Neural progenitor cell (in vitro differentiated cells): ENCODE data around the gene POLR3G. TPM values are rescaled to one million over a fixed set of nuclear protein-coding genes. Genes with fewer than 3 reads are reported as not detected.

Source experiments
- DNase-seq: peaks from one replicate; pipeline ENCODE4 v3.0.0-alpha.2; 2016; ENCODE audit warnings: low spot score
- H2AFZ ChIP-seq: fragments of 200-600 bp; sonication (generic); replicated peaks from 2 replicates; pipeline ENCODE4 v1.6.1; 2016; ENCODE audit warnings: antibody characterized with exemption
- H3F3A ChIP-seq: fragments of 200-600 bp; sonication (generic); 2 replicates; pipeline ENCODE4 v1.6.1; 2016; ENCODE audit warnings: antibody characterized with exemption, low read depth
- H3K27ac ChIP-seq: fragments of 200-600 bp; sonication (generic); 2 replicates; pipeline ENCODE4 v1.5.1; 2016; ENCODE audit warnings: mild to moderate bottlenecking
- H3K27me3 ChIP-seq: fragments of 200-600 bp; sonication (generic); 2 replicates; pipeline ENCODE4 v1.6.1; 2016; ENCODE audit warnings: mild to moderate bottlenecking, moderate library complexity
- H3K36me3 ChIP-seq: fragments of 200-600 bp; sonication (generic); 2 replicates; pipeline ENCODE4 v1.5.1; 2016
- H3K4me1 ChIP-seq: fragments of 200-600 bp; sonication (generic); 2 replicates; pipeline ENCODE4 v1.6.1; 2016; ENCODE audit warnings: mixed run types
- H3K4me2 ChIP-seq: fragments of 200-600 bp; sonication (generic); 2 replicates; pipeline ENCODE4 v1.6.1; 2016
- H3K4me3 ChIP-seq: fragments of 200-600 bp; sonication (generic); 2 replicates; pipeline ENCODE4 v1.5.1; 2016
- H3K79me2 ChIP-seq: fragments of 200-600 bp; sonication (generic); 2 replicates; pipeline ENCODE4 v1.6.1; 2016; ENCODE audit warnings: low read depth
- H3K9ac ChIP-seq: fragments of 200-600 bp; sonication (generic); 2 replicates; pipeline ENCODE4 v1.6.1; 2016
- H3K9me3 ChIP-seq: fragments of 200-600 bp; sonication (generic); 2 replicates; pipeline ENCODE4 v1.5.1; 2016; ENCODE audit warnings: low read depth
- H4K20me1 ChIP-seq: fragments of 200-600 bp; sonication (generic); 2 replicates; pipeline ENCODE4 v1.6.1; 2016; ENCODE audit warnings: low read depth
- H3K27ac Mint-ChIP-seq: 3 replicates; pipeline ENCODE4 v1.8.0; 2021; ENCODE audit warnings: mixed read lengths
- H3K27me3 Mint-ChIP-seq: 2 replicates; pipeline ENCODE4 v1.8.0; 2022; ENCODE audit warnings: low read depth, mild to moderate bottlenecking, inconsistent platforms, moderate library complexity, mixed read lengths; ENCODE audit not compliant: insufficient read depth
- H3K36me3 Mint-ChIP-seq: 3 replicates; pipeline ENCODE4 v1.8.0; 2021; ENCODE audit warnings: mixed read lengths
- H3K4me1 Mint-ChIP-seq: 3 replicates; pipeline ENCODE4 v1.8.0; 2021; ENCODE audit warnings: mixed read lengths
- H3K4me3 Mint-ChIP-seq: 3 replicates; pipeline ENCODE4 v1.8.0; 2021; ENCODE audit warnings: mild to moderate bottlenecking, moderate library complexity, mixed read lengths
- H3K9me3 Mint-ChIP-seq: 3 replicates; pipeline ENCODE4 v1.8.0; 2020; ENCODE audit warnings: mixed read lengths
- EZH2 ChIP-seq: fragments of 200-600 bp; sonication (generic); IDR thresholded peaks from 2 replicates; pipeline ENCODE4 v1.6.1; 2017; ENCODE audit warnings: antibody characterized with exemption, mild to moderate bottlenecking, moderate library complexity
- EZH2phosphoT487 ChIP-seq: fragments of 200-600 bp; sonication (generic); IDR thresholded peaks from 2 replicates; pipeline ENCODE4 v1.6.1; 2017; ENCODE audit warnings: antibody characterized with exemption
- total RNA-seq: library from RNA; depleted of rRNA; stranded (reverse); fragments of >200 nt; gene quantifications from 2 replicates; pipeline ENCODE4 v1.2.3, GENCODE V29; 2015; ENCODE audit warnings: low replicate concordance
- TF ChIP-seq, protein P1 (sequence below): fragments of 200-600 bp; sonication (generic); IDR thresholded peaks from 2 replicates; pipeline ENCODE4 v1.5.1; 2017; ENCODE audit warnings: antibody characterized with exemption, mild to moderate bottlenecking

Gene POLR3G
- total RNA-seq, 1 donor from 2014 or later, result 8.4 TPM

DNA sequence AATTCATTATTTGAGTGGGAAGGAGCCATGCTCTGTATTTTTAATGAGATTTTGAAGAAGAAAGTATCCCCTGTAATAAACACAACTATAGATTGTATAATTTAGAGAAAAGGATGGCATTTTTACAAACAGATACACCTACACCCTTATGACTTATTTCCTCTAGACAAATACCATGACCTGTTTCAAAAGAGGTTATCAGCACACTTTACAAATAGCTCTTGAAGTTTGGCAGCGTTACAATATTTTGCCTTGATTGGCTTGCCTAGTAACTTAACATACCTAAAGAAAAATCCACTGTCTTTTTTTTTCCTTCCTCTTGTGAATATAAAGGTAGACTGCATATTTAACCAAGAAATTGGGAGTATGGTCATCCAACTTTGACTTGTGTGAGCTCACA is 36.6 kb upstream of the POLR3G start:
- Histone ChIP-seq H3K36me3 (no peaks in the 10 kb centered on the region), H3K4me3 (no peak overlapping the region), H3F3A (peaks cover 4% of the 10 kb centered on the region), H3K27ac (no peak overlapping the region), H3K4me1 (peaks cover 4% of the 10 kb centered on the region), H3K4me2 (no peak overlapping the region), H4K20me1 (no peaks in the 10 kb centered on the region), H3K79me2 (no peaks in the 10 kb centered on the region), H3K27me3 (no peaks in the 10 kb centered on the region), H3K9ac (no peak overlapping the region), H2AFZ (no peak overlapping the region), H3K9me3 (no peaks in the 10 kb centered on the region)
- Mint-ChIP-seq H3K27ac (no peak overlapping the region), H3K36me3 (no peaks in the 10 kb centered on the region), H3K27me3 (peaks cover 3% of the 10 kb centered on the region), H3K9me3 (no peaks in the 10 kb centered on the region), H3K4me1 (peaks cover 7% of the 10 kb centered on the region), H3K4me3 (no peak overlapping the region)
- no peak for DNase-seq
- no peak for TF ChIP-seq EZH2
- TF ChIP-seq EZH2phosphoT487, result no peak
- TF ChIP-seq, protein P1, sequence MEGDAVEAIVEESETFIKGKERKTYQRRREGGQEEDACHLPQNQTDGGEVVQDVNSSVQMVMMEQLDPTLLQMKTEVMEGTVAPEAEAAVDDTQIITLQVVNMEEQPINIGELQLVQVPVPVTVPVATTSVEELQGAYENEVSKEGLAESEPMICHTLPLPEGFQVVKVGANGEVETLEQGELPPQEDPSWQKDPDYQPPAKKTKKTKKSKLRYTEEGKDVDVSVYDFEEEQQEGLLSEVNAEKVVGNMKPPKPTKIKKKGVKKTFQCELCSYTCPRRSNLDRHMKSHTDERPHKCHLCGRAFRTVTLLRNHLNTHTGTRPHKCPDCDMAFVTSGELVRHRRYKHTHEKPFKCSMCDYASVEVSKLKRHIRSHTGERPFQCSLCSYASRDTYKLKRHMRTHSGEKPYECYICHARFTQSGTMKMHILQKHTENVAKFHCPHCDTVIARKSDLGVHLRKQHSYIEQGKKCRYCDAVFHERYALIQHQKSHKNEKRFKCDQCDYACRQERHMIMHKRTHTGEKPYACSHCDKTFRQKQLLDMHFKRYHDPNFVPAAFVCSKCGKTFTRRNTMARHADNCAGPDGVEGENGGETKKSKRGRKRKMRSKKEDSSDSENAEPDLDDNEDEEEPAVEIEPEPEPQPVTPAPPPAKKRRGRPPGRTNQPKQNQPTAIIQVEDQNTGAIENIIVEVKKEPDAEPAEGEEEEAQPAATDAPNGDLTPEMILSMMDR, result no peak

DNA sequence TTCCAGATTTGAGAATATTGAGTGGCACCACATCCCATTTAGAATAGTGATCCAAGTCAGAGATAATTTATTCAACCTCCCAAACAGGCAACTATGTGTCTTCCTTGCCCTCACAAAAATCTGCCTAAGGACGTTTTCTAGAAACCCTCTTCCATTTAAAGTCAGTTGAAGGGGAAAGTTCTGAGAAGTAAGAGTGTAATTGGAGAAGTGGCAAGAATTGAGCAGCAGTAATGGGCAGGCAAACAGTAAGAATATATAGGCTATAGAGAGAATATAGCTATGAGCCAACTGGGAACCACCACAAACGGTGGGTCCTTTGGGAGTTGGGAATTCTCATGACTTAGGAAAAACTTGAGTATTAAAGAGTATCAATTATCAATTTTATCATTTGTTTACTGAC is 34.0 kb upstream of the POLR3G start:
- DNase-seq, result no peak
- no peaks in the 10 kb centered on the region for H3K27me3 ChIP-seq
- Mint-ChIP-seq H3K4me3 (no peak overlapping the region), H3K27me3 (peaks cover 5% of the 10 kb centered on the region), H3K27ac (no peak overlapping the region), H3K4me1 (peaks cover 7% of the 10 kb centered on the region), H3K9me3 (peaks cover under 1% of the 10 kb centered on the region), H3K36me3 (no peaks in the 10 kb centered on the region)
- peaks cover 4% of the 10 kb centered on the region for H3K4me1 ChIP-seq
- no peak overlapping the region for H3K9ac ChIP-seq
- no peaks in the 10 kb centered on the region for H3K36me3 ChIP-seq
- H3K9me3 ChIP-seq, result no peaks in the 10 kb centered on the region
- H3F3A ChIP-seq, result peaks cover 4% of the 10 kb centered on the region
- H3K27ac ChIP-seq, result no peak overlapping the region
- H3K79me2 ChIP-seq, result no peaks in the 10 kb centered on the region
- no peaks in the 10 kb centered on the region for H4K20me1 ChIP-seq
- no peak overlapping the region for H3K4me3 ChIP-seq
- H3K4me2 ChIP-seq, result no peak overlapping the region
- TF ChIP-seq, protein P1, result no peak
- TF ChIP-seq EZH2phosphoT487 (no peak), EZH2 (no peak)
- peak overlapping the region; percentile 75 for H2AFZ ChIP-seq

DNA sequence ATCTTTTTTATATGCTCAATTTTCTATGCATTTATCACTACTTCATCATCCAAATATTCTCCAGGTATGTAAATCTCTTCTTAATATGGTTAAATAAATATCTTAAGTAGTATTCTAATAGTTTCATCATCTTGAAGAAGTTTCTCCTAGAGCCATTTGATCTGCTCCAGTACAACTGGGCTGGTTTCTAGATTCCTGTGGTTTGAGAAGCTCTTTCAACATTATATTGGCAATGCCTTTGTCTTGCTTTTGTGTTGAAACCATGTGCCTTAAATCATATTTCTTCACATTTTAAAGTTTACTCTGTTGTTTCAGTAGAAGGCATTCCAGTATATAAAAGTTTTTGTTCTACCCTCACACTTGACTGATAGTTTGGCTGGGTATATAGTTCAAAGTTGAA is 27.7 kb upstream of the POLR3G start:
- no peaks in the 10 kb centered on the region for H3K27me3 ChIP-seq
- H3K36me3 ChIP-seq, result no peaks in the 10 kb centered on the region
- Mint-ChIP-seq H3K4me3 (no peak overlapping the region), H3K9me3 (peaks cover 12% of the 10 kb centered on the region), H3K27ac (no peak overlapping the region), H3K36me3 (peaks cover 3% of the 10 kb centered on the region), H3K27me3 (peaks cover 2% of the 10 kb centered on the region), H3K4me1 (no peaks in the 10 kb centered on the region)
- no peak overlapping the region for H3K4me3 ChIP-seq
- TF ChIP-seq EZH2phosphoT487, result no peak
- TF ChIP-seq, protein P1, result no peak
- TF ChIP-seq EZH2, result no peak
- DNase-seq, result no peak
- no peaks in the 10 kb centered on the region for H3K9me3 ChIP-seq
- no peak overlapping the region for H3K27ac ChIP-seq
- H4K20me1 ChIP-seq, result no peaks in the 10 kb centered on the region
- H3K79me2 ChIP-seq, result no peaks in the 10 kb centered on the region
- peaks cover under 1% of the 10 kb centered on the region for H3F3A ChIP-seq
- H2AFZ ChIP-seq, result no peak overlapping the region
- H3K4me2 ChIP-seq, result no peak overlapping the region
- H3K9ac ChIP-seq, result no peak overlapping the region
- no peaks in the 10 kb centered on the region for H3K4me1 ChIP-seq
